K562 (cell line): ENCODE results near the gene SLC49A3.

Experiments used
- BRF1 ChIP-seq: IDR thresholded peaks from 3 replicates; pipeline ENCODE4 v1.6.1; 2011; ENCODE audit warnings: borderline replicate concordance, mild to moderate bottlenecking; ENCODE audit not compliant: insufficient read length; ENCODE audit errors: extremely low read depth
- CEBPB ChIP-seq: fragments of 450-650 bp; IDR thresholded peaks from 2 replicates; pipeline ENCODE4 v1.6.1; 2016; ENCODE audit warnings: missing genetic modification characterization, missing compliant biosample characterization
- CHD2 ChIP-seq: IDR thresholded peaks from 2 replicates; pipeline ENCODE4 v1.6.1; 2011; ENCODE audit warnings: low read depth, low read length
- CXXC5 ChIP-seq: fragments of 250-450 bp; sonication (Bioruptor Pico); IDR thresholded peaks from 2 replicates; pipeline ENCODE4 v1.8.0; 2022; ENCODE audit warnings: inconsistent platforms, mild to moderate bottlenecking, moderate library complexity
- RBM39 ChIP-seq: fragments of 200-400 bp; formaldehyde crosslinking; optimal IDR thresholded peaks from 2 replicates; pipeline ENCODE3; 2018; ENCODE audit warnings: low read depth, low read length
- ZNF274 ChIP-seq: IDR thresholded peaks from 2 replicates; pipeline ENCODE4 v1.6.1; 2011; ENCODE audit warnings: low read depth, mild to moderate bottlenecking, low read length, moderate library complexity, borderline replicate concordance
- TF ChIP-seq, protein P1 (sequence below): sonication (generic); formaldehyde crosslinking; IDR thresholded peaks from 2 replicates; pipeline ENCODE4 v1.8.0; 2022; ENCODE audit warnings: mild to moderate bottlenecking, missing genetic modification reagents
- TF ChIP-seq, protein P2 (sequence below), 3 experiments: IDR thresholded peaks in 2 of 3; conservative IDR thresholded peaks in 1 of 3; 2 replicates each; pipeline ENCODE4 v1.5.1; 2011 to 2012; ENCODE audit warnings: low read length in 3 of 3, mild to moderate bottlenecking in 3 of 3, control low read depth in 2 of 3, improper control_type of control experiment in 1 of 3, inconsistent platforms in 1 of 3, low read depth in 1 of 3, mixed read lengths in 1 of 3, moderate library complexity in 1 of 3; ENCODE audit not compliant: insufficient read depth in 2 of 3

DNA sequence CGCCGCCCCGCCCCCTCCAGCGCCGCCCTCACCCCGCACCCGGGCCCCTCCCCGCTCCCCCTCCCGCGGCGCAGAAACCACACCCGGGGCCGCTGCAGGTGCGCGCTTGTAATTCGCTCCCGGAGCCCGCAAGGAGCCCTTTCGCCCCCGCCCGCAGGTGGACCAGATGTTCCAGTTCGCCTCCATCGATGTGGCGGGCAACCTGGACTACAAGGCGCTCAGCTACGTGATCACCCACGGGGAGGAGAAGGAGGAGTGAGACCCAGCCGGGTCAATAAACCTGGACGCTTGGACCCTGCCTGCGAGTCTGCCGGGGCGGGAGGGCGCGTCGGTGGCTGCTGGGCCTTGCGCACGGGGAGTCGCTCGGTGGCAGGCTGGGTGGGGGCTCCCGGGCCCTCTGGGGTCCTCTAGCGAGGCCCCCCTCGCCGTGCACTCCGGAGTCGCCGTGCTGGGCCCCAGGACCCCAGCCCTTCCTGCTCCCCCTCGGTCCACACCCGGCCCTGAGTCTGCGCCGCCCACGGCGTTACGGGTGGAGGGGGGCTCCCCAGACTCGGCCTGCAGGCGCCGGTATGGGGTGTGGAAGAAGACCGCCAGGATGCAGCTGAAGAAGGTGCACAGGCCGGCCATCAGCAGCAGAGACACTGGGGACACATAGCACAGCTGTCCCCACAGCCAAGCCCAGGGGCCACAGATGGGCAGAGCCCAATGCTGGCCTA is 7.1 kb downstream of the SLC49A3 start:
- TF ChIP-seq CXXC5, result no peak
- no peak for TF ChIP-seq BRF1
- TF ChIP-seq CHD2, result no peak
- TF ChIP-seq, protein P1, sequence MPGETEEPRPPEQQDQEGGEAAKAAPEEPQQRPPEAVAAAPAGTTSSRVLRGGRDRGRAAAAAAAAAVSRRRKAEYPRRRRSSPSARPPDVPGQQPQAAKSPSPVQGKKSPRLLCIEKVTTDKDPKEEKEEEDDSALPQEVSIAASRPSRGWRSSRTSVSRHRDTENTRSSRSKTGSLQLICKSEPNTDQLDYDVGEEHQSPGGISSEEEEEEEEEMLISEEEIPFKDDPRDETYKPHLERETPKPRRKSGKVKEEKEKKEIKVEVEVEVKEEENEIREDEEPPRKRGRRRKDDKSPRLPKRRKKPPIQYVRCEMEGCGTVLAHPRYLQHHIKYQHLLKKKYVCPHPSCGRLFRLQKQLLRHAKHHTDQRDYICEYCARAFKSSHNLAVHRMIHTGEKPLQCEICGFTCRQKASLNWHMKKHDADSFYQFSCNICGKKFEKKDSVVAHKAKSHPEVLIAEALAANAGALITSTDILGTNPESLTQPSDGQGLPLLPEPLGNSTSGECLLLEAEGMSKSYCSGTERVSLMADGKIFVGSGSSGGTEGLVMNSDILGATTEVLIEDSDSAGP (CRISPR knock-in tag), result no peak
- no peak for TF ChIP-seq RBM39
- no peak for TF ChIP-seq CEBPB (tag)
- no peak for TF ChIP-seq ZNF274
- TF ChIP-seq, protein P2, sequence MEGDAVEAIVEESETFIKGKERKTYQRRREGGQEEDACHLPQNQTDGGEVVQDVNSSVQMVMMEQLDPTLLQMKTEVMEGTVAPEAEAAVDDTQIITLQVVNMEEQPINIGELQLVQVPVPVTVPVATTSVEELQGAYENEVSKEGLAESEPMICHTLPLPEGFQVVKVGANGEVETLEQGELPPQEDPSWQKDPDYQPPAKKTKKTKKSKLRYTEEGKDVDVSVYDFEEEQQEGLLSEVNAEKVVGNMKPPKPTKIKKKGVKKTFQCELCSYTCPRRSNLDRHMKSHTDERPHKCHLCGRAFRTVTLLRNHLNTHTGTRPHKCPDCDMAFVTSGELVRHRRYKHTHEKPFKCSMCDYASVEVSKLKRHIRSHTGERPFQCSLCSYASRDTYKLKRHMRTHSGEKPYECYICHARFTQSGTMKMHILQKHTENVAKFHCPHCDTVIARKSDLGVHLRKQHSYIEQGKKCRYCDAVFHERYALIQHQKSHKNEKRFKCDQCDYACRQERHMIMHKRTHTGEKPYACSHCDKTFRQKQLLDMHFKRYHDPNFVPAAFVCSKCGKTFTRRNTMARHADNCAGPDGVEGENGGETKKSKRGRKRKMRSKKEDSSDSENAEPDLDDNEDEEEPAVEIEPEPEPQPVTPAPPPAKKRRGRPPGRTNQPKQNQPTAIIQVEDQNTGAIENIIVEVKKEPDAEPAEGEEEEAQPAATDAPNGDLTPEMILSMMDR (IDR thresholded peaks at IDR 0.05 in 2 of 3, conservative IDR thresholded peaks at IDR 0.05 in 1 of 3; ENCODE audit: insufficient read depth in 2 of 3, low read depth in 1 of 3, low read length in 3 of 3), result no peak
